H9 (cell line): ENCODE measurements around the gene SYT3. TPM values are rescaled to one million over a fixed set of nuclear protein-coding genes. Genes with fewer than 3 reads are reported as not detected.

Source experiments
- DNase-seq: peaks from one replicate; pipeline ENCODE4 v3.0.0-alpha.2; 2017
- H2AFZ ChIP-seq: one replicate; pipeline ENCODE4 v1.6.1; 2013; ENCODE audit warnings: mild to moderate bottlenecking, low read length, control low read depth, moderate library complexity
- H2AK5ac ChIP-seq: 2 replicates; pipeline ENCODE4 v1.6.1; 2013; ENCODE audit warnings: low read length, control low read depth, mixed read lengths; ENCODE audit not compliant: insufficient read length
- H2BK120ac ChIP-seq: one replicate; pipeline ENCODE4 v1.6.1; 2013; ENCODE audit warnings: low read depth, mild to moderate bottlenecking, low read length, control low read depth, inconsistent platforms; ENCODE audit not compliant: poor library complexity, severe bottlenecking
- H2BK12ac ChIP-seq: 2 replicates; pipeline ENCODE4 v1.6.1; 2013; ENCODE audit warnings: low read length, control low read depth, mixed read lengths, low read depth; ENCODE audit not compliant: insufficient read length
- H2BK15ac ChIP-seq: 2 replicates; pipeline ENCODE4 v1.6.1; 2013; ENCODE audit warnings: low read depth, low read length, control low read depth
- H2BK20ac ChIP-seq: one replicate; pipeline ENCODE4 v1.6.1; 2013; ENCODE audit warnings: low read depth, mild to moderate bottlenecking, low read length, control low read depth, inconsistent platforms; ENCODE audit not compliant: poor library complexity, severe bottlenecking
- H2BK5ac ChIP-seq: 2 replicates; pipeline ENCODE4 v1.6.1; 2013; ENCODE audit warnings: low read length, control low read depth, mixed read lengths; ENCODE audit not compliant: insufficient read length
- H3K14ac ChIP-seq: 2 replicates; pipeline ENCODE4 v1.6.1; 2013; ENCODE audit warnings: low read length, control low read depth; ENCODE audit not compliant: insufficient read depth
- H3K18ac ChIP-seq: 2 replicates; pipeline ENCODE4 v1.6.1; 2013; ENCODE audit warnings: low read depth, mild to moderate bottlenecking, mixed read lengths, low read length, control low read depth; ENCODE audit not compliant: insufficient read length
- H3K23ac ChIP-seq: 2 replicates; pipeline ENCODE4 v1.6.1; 2013; ENCODE audit warnings: low read length, control low read depth, mixed read lengths, low read depth; ENCODE audit not compliant: insufficient read length
- H3K23me2 ChIP-seq: 2 replicates; pipeline ENCODE4 v1.6.1; 2013; ENCODE audit warnings: low read depth, mild to moderate bottlenecking, mixed read lengths, low read length, control low read depth; ENCODE audit not compliant: insufficient read length, poor library complexity, severe bottlenecking
- H3K27ac ChIP-seq: 2 replicates; pipeline ENCODE4 v1.5.1; 2013; ENCODE audit warnings: low read length, control low read depth, mixed read lengths, low read depth; ENCODE audit not compliant: insufficient read length
- H3K27me3 ChIP-seq: 2 replicates; pipeline ENCODE4 v1.6.1; 2013; ENCODE audit warnings: low read length, control low read depth, inconsistent platforms; ENCODE audit not compliant: insufficient read depth
- H3K4ac ChIP-seq: 2 replicates; pipeline ENCODE4 v1.6.1; 2013; ENCODE audit warnings: low read depth, mild to moderate bottlenecking, control low read depth, inconsistent platforms, low read length, moderate library complexity
- H3K4me1 ChIP-seq: 2 replicates; pipeline ENCODE4 v1.6.1; 2013; ENCODE audit warnings: low read length, control low read depth, inconsistent platforms; ENCODE audit not compliant: insufficient read depth
- H3K4me2 ChIP-seq: 2 replicates; pipeline ENCODE4 v1.6.1; 2013; ENCODE audit warnings: low read length, control low read depth, mixed read lengths; ENCODE audit not compliant: insufficient read length, insufficient read depth
- H3K56ac ChIP-seq: 2 replicates; pipeline ENCODE4 v1.6.1; 2013; ENCODE audit warnings: low read depth, mild to moderate bottlenecking, mixed read lengths, low read length, control low read depth; ENCODE audit not compliant: insufficient read length
- H3K79me1 ChIP-seq: 2 replicates; pipeline ENCODE4 v1.6.1; 2013; ENCODE audit warnings: low read depth, mild to moderate bottlenecking, moderate library complexity, low read length, control low read depth, inconsistent platforms; ENCODE audit not compliant: insufficient read depth, poor library complexity, severe bottlenecking
- H3K79me2 ChIP-seq: 2 replicates; pipeline ENCODE4 v1.6.1; 2013; ENCODE audit warnings: low read length, control low read depth, inconsistent platforms; ENCODE audit not compliant: insufficient read depth
- H3K9ac ChIP-seq: 2 replicates; pipeline ENCODE4 v1.6.1; 2013; ENCODE audit warnings: low read length, control low read depth, mixed read lengths; ENCODE audit not compliant: insufficient read length; ENCODE audit errors: extremely low read depth
- H3K9me3 ChIP-seq: one replicate; pipeline ENCODE4 v1.6.1; 2013; ENCODE audit warnings: low read depth, low read length, inconsistent platforms; ENCODE audit not compliant: control insufficient read depth
- H3T11ph ChIP-seq: one replicate; pipeline ENCODE4 v1.6.1; 2013; ENCODE audit warnings: mild to moderate bottlenecking, low read length, control low read depth, inconsistent platforms
- H4K20me1 ChIP-seq: one replicate; pipeline ENCODE4 v1.6.1; 2013; ENCODE audit not compliant: control insufficient read depth, insufficient read length, insufficient read depth
- H4K5ac ChIP-seq: 2 replicates; pipeline ENCODE4 v1.6.1; 2013; ENCODE audit warnings: low read depth, mild to moderate bottlenecking, mixed read lengths, low read length, control low read depth; ENCODE audit not compliant: insufficient read length
- H4K8ac ChIP-seq: replicated peaks from 2 replicates; pipeline ENCODE4 v1.6.1; 2013; ENCODE audit warnings: low read length, control low read depth, mixed read lengths, low read depth; ENCODE audit not compliant: insufficient read length
- H4K91ac ChIP-seq: 2 replicates; pipeline ENCODE4 v1.6.1; 2013; ENCODE audit warnings: low read depth, mild to moderate bottlenecking, moderate library complexity, mixed read lengths, low read length, control low read depth; ENCODE audit not compliant: insufficient read length
- H3K27ac Mint-ChIP-seq, 3 experiments: 2 replicates in 2 of 3; 3 replicates in 1 of 3; pipeline ENCODE4 v1.8.0; 2020 to 2021; ENCODE audit warnings: mixed read lengths in 3 of 3, mild to moderate bottlenecking in 1 of 3, moderate library complexity in 1 of 3
- H3K27me3 Mint-ChIP-seq: 2 replicates; pipeline ENCODE4 v1.8.0; 2021; ENCODE audit warnings: low read depth, mild to moderate bottlenecking, moderate library complexity, mixed read lengths
- H3K36me3 Mint-ChIP-seq, 3 experiments: 2 replicates in 2 of 3; 3 replicates in 1 of 3; pipeline ENCODE4 v1.8.0; 2020 to 2021; ENCODE audit warnings: low read depth in 3 of 3, mixed read lengths in 3 of 3; ENCODE audit not compliant: insufficient read depth in 1 of 3
- H3K4me1 Mint-ChIP-seq, 2 experiments: 2 replicates each; pipeline ENCODE4 v1.8.0; 2020; ENCODE audit warnings: mixed read lengths in 2 of 2
- H3K4me3 Mint-ChIP-seq, 2 experiments: 2 replicates in 1 of 2; 3 replicates in 1 of 2; pipeline ENCODE4 v1.8.0; 2020 to 2021; ENCODE audit warnings: mild to moderate bottlenecking in 2 of 2, mixed read lengths in 2 of 2, moderate library complexity in 1 of 2
- H3K9me3 Mint-ChIP-seq, 2 experiments: 2 replicates in 1 of 2; 3 replicates in 1 of 2; pipeline ENCODE4 v1.8.0; 2020; ENCODE audit warnings: mild to moderate bottlenecking in 2 of 2, mixed read lengths in 2 of 2, moderate library complexity in 1 of 2
- WGBS: extraction: QIAGEN DNeasy Blood & Tissue Kit; methylation state at CpG from one replicate; pipeline ENCODE4 v1.1.7; 2013; ENCODE audit warnings: missing lambda C conversion rate, low lambda C conversion rate, mixed read lengths; ENCODE audit not compliant: insufficient read length; ENCODE audit errors: extremely low coverage; 5-methylcytosine and 5-hydroxymethylcytosine counted together
- total RNA-seq: library from RNA; stranded (reverse); gene quantifications from 2 replicates; pipeline ENCODE4 v1.2.1, GENCODE V29; 2021
- TF ChIP-seq, protein P1 (sequence below): fragments of 200-600 bp; sonication (generic); conservative IDR thresholded peaks from 3 replicates; pipeline ENCODE4 v1.8.0; 2021; ENCODE audit warnings: antibody characterized with exemption, mild to moderate bottlenecking

Gene SYT3
- total RNA-seq, 1 experiment from 2014 or later, result 3.1 TPM

GRCh38 chr19:50670102-50670380 lies 30.4 kb upstream of the SYT3 start:
- no CpG with 5 or more reads among the region's 5 CpGs for WGBS
- H2BK12ac ChIP-seq, result no peak overlapping the region
- H3K27me3 Mint-ChIP-seq, result peaks cover 85% of the 10 kb centered on the region

More at GRCh38 chr19:50670102-50670380, 30.4 kb upstream of the SYT3 start:
- Histone ChIP-seq H3K79me2 (no peaks in the 10 kb centered on the region), H2BK20ac (no peak overlapping the region), H2BK120ac (no peak overlapping the region), H3K14ac (no peak overlapping the region), H2BK5ac (no peak overlapping the region), H3K23ac (no peak overlapping the region), H3T11ph (no peak overlapping the region), H3K4me1 (peaks cover 7% of the 10 kb centered on the region; the same call in 1 of the 2 replicates), H3K9ac (no peak overlapping the region), H3K4ac (no peak overlapping the region), H4K8ac (no peak overlapping the region), H2BK15ac (no peak overlapping the region), H4K20me1 (no peaks in the 10 kb centered on the region), H3K27me3 (peaks cover 14% of the 10 kb centered on the region; the same call in 1 of the 2 replicates), H3K27ac (no peak overlapping the region), H3K23me2 (no peaks in the 10 kb centered on the region), H2AFZ (no peak overlapping the region), H3K56ac (no peak overlapping the region), H3K9me3 (no peaks in the 10 kb centered on the region), H3K18ac (no peak overlapping the region), H4K91ac (no peak overlapping the region), H3K79me1 (no peaks in the 10 kb centered on the region), H2AK5ac (no peak overlapping the region), H3K4me2 (no peak overlapping the region), H4K5ac (no peak overlapping the region)
- TF ChIP-seq, protein P1, sequence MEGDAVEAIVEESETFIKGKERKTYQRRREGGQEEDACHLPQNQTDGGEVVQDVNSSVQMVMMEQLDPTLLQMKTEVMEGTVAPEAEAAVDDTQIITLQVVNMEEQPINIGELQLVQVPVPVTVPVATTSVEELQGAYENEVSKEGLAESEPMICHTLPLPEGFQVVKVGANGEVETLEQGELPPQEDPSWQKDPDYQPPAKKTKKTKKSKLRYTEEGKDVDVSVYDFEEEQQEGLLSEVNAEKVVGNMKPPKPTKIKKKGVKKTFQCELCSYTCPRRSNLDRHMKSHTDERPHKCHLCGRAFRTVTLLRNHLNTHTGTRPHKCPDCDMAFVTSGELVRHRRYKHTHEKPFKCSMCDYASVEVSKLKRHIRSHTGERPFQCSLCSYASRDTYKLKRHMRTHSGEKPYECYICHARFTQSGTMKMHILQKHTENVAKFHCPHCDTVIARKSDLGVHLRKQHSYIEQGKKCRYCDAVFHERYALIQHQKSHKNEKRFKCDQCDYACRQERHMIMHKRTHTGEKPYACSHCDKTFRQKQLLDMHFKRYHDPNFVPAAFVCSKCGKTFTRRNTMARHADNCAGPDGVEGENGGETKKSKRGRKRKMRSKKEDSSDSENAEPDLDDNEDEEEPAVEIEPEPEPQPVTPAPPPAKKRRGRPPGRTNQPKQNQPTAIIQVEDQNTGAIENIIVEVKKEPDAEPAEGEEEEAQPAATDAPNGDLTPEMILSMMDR, result no peak
- peaks cover 11 to 25% of the 10 kb centered on the region in 2 experiments for H3K4me1 Mint-ChIP-seq
- no peak overlapping the region; a peak in 2 of 5 replicates for H3K4me3 Mint-ChIP-seq
- DNase-seq, result no peak
- H3K36me3 Mint-ChIP-seq, result no peaks in the 10 kb centered on the region; a peak in 1 of 7 replicates
- no peak overlapping the region for H3K27ac Mint-ChIP-seq
- peaks cover 0 to 4% of the 10 kb centered on the region in 2 experiments; a peak in 1 of 5 replicates for H3K9me3 Mint-ChIP-seq
